Panc1 (cell line): Measurements from ENCODE around the gene MOSMO. TPM values are rescaled to one million over a fixed set of nuclear protein-coding genes. Genes with fewer than 3 reads are reported as not detected.

Experiments
- ATAC-seq: fragments of 200-7000 bp; cut with Tn5 transposase; 2 replicates; pipeline ENCODE4 v1.9.1; 2020; ENCODE audit warnings: mild to moderate bottlenecking, moderate library complexity
- BruUV-seq: library from RNA; stranded (reverse); fragments of 400-500 nt; replicated peaks from 2 replicates; lab custom pipeline; 2021; lab: Mats Ljungman, UMichigan
- CTCF ChIA-PET: fragments of 300-600 bp; sonication (Branson Sonifier 250); formaldehyde crosslinking; loops from one replicate; lab custom pipeline; 2022; ENCODE audit warnings: antibody characterized with exemption; lab: Charles Lee
- POLR2A ChIA-PET: fragments of 300-600 bp; sonication (Branson Sonifier 250); formaldehyde crosslinking; loops from one replicate; lab custom pipeline; 2022; ENCODE audit warnings: antibody characterized with exemption; lab: Charles Lee
- DNase-seq: peaks from one replicate; pipeline ENCODE4 v3.0.0-alpha.2; 2010; ENCODE audit warnings: low read depth, low spot score
- H3K27ac ChIP-seq: 2 replicates; pipeline ENCODE4 v1.5.1; 2011; ENCODE audit warnings: mild to moderate bottlenecking, low read length, inconsistent platforms
- H3K27me3 ChIP-seq: fragments of 200-500 bp; sonication (Bioruptor generic); 2 replicates; pipeline ENCODE4 v1.6.0; 2014; ENCODE audit warnings: low read length, inconsistent platforms; ENCODE audit not compliant: control insufficient read depth, insufficient read depth
- H3K36me3 ChIP-seq: fragments of 200-500 bp; sonication (Bioruptor generic); 2 replicates; pipeline ENCODE4 v1.5.1; 2014; ENCODE audit warnings: inconsistent platforms, mild to moderate bottlenecking, low read length, moderate library complexity; ENCODE audit not compliant: control insufficient read depth, insufficient read depth
- H3K4me1 ChIP-seq: 2 replicates; pipeline ENCODE4 v1.5.1; 2011; ENCODE audit warnings: inconsistent platforms, mild to moderate bottlenecking, low read length, moderate library complexity; ENCODE audit not compliant: control insufficient read depth, insufficient read depth
- H3K4me3 ChIP-seq, 2 experiments: 2 replicates each; pipeline ENCODE4 v1.5.1; 2011 to 2012; ENCODE audit warnings: low read depth in 2 of 2, low read length in 2 of 2, mild to moderate bottlenecking in 2 of 2, inconsistent platforms in 1 of 2, moderate library complexity in 1 of 2
- H3K9me3 ChIP-seq: fragments of 200-500 bp; sonication (Bioruptor generic); 2 replicates; pipeline ENCODE4 v1.5.1; 2014; ENCODE audit warnings: low read depth, mild to moderate bottlenecking, inconsistent platforms, low read length, moderate library complexity; ENCODE audit not compliant: control insufficient read depth, insufficient read depth
- CTCF ChIP-seq: fragments of 450-650 bp; IDR thresholded peaks from 2 replicates; pipeline ENCODE4 v1.5.1; 2017; ENCODE audit warnings: mild to moderate bottlenecking
- POLR2AphosphoS5 ChIP-seq: IDR thresholded peaks from 2 replicates; pipeline ENCODE4 v1.6.1; 2012; ENCODE audit warnings: mild to moderate bottlenecking, low read depth, low read length, moderate library complexity
- REST ChIP-seq, 2 experiments: IDR thresholded peaks; 2 replicates each; pipeline ENCODE4 v1.6.1; 2011 to 2012; ENCODE audit warnings: low read depth in 2 of 2, control low read depth in 1 of 2, low read length in 1 of 2, mild to moderate bottlenecking in 1 of 2, moderate library complexity in 1 of 2; ENCODE audit not compliant: insufficient read depth in 1 of 2
- SIN3A ChIP-seq: IDR thresholded peaks from 2 replicates; pipeline ENCODE4 v1.6.1; 2012; ENCODE audit warnings: low read depth, mild to moderate bottlenecking, low read length, moderate library complexity, borderline replicate concordance; ENCODE audit not compliant: insufficient read depth
- TCF7L2 ChIP-seq: IDR thresholded peaks from 2 replicates; pipeline ENCODE4 v1.6.1; 2011; ENCODE audit warnings: mild to moderate bottlenecking, low read depth, low read length, inconsistent platforms
- in situ Hi-C: cut with HindIII; loops from 2 replicates; pipeline ENCODE4 v1.10.0; 2016; ENCODE audit warnings: low sequenced_read_pairs, low pct_unique_long_range_greater_than_20kb
- intact Hi-C: fragments of 100-400 bp; cut with micrococcal nuclease; formaldehyde crosslinking; loops from one replicate; pipeline ENCODE4 v1.10.0; 2022; ENCODE audit not compliant: unreplicated experiment
- total RNA-seq: library from RNA; stranded (reverse); gene quantifications from one replicate; pipeline ENCODE4 v1.2.1, GENCODE V29; 2021; ENCODE audit not compliant: unreplicated experiment

MOSMO gene
- total RNA-seq, 1 experiment from 2014 or later, result 20.6 TPM

DNA sequence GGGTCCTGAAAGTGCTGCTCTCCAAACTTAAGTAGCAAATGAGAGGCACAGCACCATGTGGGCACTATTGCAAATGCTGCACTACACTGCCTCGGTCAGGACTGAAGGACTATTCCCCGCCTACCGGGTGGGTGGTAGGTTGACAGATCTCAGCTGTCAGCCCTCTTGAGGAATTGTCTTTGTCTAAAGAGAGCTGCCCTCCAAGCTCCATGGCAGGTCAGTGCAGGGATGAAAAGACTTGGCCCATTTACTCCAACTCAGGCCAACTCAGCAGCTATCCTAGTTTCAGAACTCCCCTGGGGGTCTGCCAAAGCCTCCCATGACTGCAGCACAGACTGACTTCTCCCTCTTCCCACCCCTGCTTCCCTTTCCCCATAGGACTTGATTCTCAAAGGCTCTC, 3.6 kb upstream of the MOSMO start:
- CTCF ChIA-PET, result interaction anchor here (1.7 kb wide), 1 partner anchor 73 kb away, joined by 4 read pairs; no protein-coding TSS in a partner anchor

GRCh38 chr16:22005746-22006145, 2.2 kb upstream of the MOSMO start:
- Histone ChIP-seq H3K36me3 (peaks cover 2% of the 10 kb centered on the region; the same call in 1 of the 2 replicates), H3K9me3 (no peaks in the 10 kb centered on the region), H3K4me1 (peaks cover 12% of the 10 kb centered on the region), H3K4me3 (no peak overlapping the region), H3K27ac (no peak overlapping the region), H3K27me3 (no peaks in the 10 kb centered on the region)
- ChIA-PET POLR2A (interaction anchor here (0.6 to 1.0 kb wide), 3 partner anchors 21 to 78 kb away, joined by 3 to 7 read pairs (median 4); no protein-coding TSS in a partner anchor), CTCF (interaction anchor here (0.6 to 1.0 kb wide), 2 partner anchors 73 to 112 kb away, joined by 3 to 8 read pairs; no protein-coding TSS in a partner anchor)
- in situ Hi-C loops (no loop called here), intact Hi-C loops (no loop called here)
- no peak for DNase-seq
- no TSS peak for BruUV-seq
- TF ChIP-seq TCF7L2 (no peak), CTCF (no peak), POLR2AphosphoS5 (no peak), SIN3A (no peak), REST (IDR thresholded peaks at IDR 0.05; ENCODE audit: insufficient read depth in 1 of 2, low read depth in 2 of 2, low read length in 1 of 2) (no peak)
- no peak for ATAC-seq

More for the DNA sequence above, 3.6 kb upstream of the MOSMO start:
- H3K9me3 ChIP-seq, result no peaks in the 10 kb centered on the region
- DNase-seq, result no peak
- H3K27me3 ChIP-seq, result no peaks in the 10 kb centered on the region
- no peak overlapping the region for H3K4me3 ChIP-seq
- peaks cover 2% of the 10 kb centered on the region; the same call in 1 of the 2 replicates for H3K36me3 ChIP-seq
- no peak for ATAC-seq
- H3K4me1 ChIP-seq, result peaks cover 6% of the 10 kb centered on the region; the same call in 1 of the 2 replicates
- POLR2A ChIA-PET, result interaction anchor here (0.6 kb wide), 1 partner anchor 15 kb away, joined by 7 read pairs; no protein-coding TSS in a partner anchor
- in situ Hi-C loops, result no loop called here
- no peak for TF ChIP-seq TCF7L2
- no peak for TF ChIP-seq REST (IDR thresholded peaks at IDR 0.05; ENCODE audit: insufficient read depth in 1 of 2, low read depth in 2 of 2, low read length in 1 of 2)
- TF ChIP-seq POLR2AphosphoS5, result no peak
- no peak for TF ChIP-seq SIN3A
- intact Hi-C loops, result loop anchor here (1.0 kb wide), 1 partner anchor 11 kb away; no protein-coding TSS in a partner anchor
- no TSS peak for BruUV-seq
- no peak overlapping the region for H3K27ac ChIP-seq
